Fibroblast of skin of back (primary cell): ENCODE results near the gene BRD9.
"Not testable (repeated sequence)": the region's sequence is repeated elsewhere in the genome, so short reads cannot be mapped to it uniquely, and the experiment has no call there.

ENCODE experiments used
- DNase-seq: peaks from one replicate; pipeline ENCODE4 v3.0.0-alpha.2; 2013

Gene BRD9

DNA sequence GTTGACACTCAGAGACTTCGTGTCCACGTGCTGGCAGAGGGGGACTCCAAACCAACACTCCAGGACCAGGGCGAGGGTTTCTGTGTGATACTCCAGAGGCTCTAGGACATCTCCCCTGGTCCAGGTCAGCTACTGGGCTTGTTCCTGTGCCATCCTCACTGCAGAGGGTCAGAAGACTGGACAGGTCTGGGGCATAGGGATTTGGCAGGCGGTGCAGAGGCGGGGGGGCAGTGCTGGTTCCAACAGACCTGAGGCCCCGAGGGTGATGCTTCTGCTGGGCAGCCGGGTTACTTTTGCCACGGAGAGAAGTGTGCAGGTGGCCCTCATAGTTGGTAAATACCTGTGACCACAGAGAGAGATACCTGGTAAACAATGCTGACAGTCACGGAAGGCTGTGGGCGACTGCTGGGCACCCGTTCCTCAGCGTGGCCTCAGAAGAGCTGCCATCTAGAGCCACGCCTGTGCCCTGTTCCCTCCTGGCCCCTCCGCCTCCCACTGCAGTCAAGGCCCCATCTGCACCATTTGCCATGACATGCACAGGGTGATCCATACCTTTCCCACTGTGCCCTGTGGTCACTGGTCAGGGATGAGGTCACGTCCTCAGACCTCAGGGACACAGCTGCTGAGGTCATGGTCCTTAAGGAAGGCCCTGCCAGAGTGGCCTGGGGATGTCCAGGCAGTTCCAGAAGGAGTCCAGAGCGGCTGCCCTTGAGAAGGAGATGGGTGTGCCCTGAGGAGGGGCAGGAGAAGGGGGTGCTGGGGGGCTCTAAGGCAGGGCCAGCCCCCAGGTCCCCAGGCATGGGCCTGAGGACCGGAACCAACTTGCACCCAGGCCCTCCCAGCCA is 30.1 kb upstream of the BRD9 start:
- DNase-seq: no peak

DNA sequence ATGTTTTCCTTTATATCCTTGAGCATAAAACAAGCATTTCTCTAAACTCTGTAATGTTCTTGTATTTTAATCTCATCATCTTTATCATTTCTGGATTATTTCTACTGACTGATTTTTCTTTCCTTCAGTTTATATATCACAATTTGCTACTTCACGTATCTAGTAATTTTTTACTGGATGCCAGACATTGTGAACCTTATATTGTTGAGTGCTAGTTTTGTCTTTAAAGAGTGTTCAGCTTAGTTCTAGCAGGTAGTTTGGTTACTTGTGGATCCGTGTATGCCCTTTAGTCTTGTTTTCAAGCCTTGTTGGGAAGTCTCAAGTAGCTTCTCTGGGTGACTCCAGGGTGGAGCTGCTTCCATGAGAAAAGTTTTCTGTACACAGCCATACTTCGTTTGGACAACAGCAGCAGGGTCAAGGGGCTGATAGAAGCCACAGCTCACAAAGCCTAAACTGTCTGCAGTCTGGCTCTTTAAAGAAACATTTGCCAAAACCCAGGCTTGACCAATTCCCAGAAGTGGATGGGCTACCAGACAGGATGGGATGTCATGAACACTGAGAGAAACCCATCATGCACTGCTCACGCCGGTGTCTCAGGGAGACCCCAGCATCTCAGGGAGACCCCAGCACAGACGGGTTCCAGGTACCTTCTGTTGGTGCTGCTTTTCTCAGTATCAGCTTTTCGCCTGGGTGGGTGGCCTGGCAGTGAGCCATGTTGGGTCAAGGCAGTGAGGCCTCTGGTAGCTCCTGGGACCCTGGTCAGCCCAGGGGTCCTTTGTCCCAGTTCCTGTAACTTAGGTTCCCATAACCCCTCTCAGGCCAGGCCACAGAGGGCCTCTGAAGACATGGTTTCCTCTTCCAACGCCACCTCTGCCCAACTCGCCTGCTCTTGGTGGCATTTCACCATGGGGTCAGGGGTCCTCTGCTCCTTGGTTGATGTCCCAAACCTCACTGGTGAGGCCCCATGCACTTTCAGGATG is 29.1 kb upstream of the BRD9 start:
- DNase-seq: no peak

- DNase-seq: no peak
These were observed 27.7 kb upstream of the BRD9 start for GRCh38 chr5:920321-920720.

DNA sequence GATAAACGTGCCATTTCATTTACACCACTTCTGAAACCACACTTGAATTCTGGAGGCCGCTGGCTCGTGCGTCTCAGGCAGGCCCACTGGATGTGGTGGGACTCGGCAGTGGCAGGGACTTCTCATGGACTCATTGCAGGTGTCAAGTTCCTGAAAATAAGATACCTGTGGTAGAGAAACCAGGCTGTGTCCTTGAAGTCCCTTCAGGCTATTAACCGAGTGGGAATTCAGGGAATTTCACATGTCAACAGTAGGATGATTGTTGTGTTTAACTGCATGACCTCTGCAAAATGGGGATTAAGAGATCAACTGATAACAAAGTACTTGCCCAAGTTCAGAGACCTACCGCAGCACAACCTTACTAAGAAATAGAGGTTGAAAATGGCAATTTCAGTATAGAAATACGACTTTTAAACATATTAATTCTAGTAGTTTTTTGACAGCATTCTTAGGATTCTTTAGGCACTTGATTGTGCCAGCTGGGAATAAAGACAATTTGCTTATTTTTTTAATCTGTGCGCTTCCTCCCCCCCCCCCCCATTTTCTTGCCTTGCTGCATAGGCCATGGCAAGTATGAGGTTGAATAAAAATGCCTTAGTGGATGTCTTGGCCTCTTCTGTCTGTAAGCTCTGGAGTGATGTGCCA is 26.9 kb upstream of the BRD9 start:
- no peak for DNase-seq

DNA sequence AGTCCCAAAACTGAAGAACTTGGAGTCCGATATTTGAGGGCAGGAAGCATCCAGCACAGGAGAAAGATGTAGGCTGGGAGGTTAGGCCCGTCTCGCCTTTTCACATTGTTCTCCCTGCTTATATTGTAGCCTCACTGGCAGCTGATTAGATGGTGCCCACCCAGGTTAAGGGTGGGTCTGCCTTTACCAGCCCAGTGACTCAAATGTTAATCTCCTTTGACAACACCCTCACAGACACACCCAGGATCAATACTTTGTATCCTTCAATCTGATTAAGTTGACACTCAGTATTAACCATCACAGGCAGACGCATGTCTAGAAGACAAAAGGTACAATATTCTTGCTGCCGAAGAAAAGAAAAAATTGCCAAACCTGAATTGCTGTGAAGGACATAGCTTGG is 26.1 kb upstream of the BRD9 start:
- not testable (repeated sequence) for DNase-seq

DNA sequence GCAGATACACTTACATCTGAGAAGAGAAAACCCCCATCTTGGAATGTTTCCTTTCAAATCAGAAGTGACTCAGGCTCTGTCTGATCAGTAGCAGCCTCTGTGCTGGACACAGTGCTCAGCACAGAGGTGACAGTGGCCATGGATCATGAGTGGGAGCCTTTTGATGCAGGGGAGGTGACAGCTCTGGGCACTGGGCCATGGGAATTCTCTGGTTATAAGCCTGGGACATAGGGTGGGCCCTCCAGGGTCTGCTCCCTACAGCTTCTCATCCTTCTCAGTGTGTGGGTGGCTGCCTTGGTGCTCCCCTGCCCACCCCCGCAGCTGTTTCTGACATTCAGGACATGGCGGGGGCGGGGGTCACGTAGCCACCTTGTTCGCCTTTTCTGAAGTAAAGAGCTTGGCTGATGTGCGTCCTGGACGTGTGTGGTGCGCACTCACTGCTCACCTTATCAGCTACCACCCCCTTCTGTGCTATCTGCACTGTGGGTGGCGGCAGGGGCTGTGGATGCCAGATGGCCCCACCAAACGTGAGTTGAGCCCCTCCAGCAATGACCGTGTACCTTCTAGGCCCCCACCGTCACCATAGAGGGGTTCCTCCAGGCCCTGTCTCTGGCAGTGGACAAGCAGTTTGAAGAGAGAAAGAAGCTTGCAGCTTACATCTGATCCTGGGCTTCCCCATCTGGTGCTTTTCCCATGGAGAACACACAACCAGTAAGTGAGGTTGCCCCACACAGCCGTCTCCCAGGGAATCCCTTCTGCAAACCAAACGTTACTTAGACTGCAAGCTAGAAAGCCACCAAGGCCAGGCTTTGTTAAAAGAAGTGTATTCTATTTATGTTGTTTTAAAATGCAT is 24.1 kb upstream of the BRD9 start:
- DNase-seq: no peak

DNA sequence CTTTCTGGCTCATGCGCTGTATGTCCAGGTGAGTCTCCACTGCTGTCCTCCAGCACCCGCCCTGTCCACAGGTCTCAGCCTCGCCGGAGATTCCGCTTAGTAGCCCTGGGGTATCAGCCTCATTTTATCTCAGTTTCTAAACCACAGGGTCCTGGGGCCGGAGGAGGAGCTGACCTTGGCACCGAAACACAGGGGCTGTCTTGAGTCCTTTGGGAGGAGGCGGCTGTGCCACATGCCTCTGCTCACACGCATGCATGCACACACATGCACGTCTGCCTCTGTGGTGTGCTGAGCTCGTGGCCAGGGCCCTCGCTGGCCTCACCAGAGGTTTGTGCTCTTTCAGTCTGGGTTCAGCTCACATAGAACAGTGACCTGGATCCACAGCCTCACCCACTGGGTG is 23.3 kb upstream of the BRD9 start:
- DNase-seq: no peak

- DNase-seq: not testable (repeated sequence)
These were observed 22.7 kb upstream of the BRD9 start for GRCh38 chr5:915346-915745.

GRCh38 chr5:914612-915011 is 22.0 kb upstream of the BRD9 start:
- no peak for DNase-seq

DNA sequence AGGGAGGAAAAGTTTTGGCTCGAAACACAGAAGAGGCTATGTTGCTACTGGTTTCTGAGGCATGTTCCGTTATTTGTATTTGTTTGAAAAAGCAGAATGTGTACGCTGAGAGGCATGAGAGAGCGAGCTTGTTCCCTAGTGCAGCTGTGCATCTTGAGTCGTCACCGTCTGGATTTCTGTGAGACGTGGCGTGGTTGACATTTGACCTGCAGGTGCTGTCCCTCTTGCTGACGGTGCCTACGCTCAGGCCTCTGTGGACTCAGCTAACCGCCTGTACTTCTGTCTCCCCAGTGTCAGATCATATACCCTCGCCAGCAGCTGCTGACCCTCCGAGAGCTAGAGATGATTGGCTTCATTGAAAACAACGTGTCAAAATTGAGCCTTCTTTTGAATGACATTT is 21.6 kb upstream of the BRD9 start:
- no peak for DNase-seq

GRCh38 chr5:912280-913091 is 19.9 kb upstream of the BRD9 start:
- DNase-seq: peak; percentile 89

GRCh38 chr5:911601-912000 is 19.0 kb upstream of the BRD9 start:
- peak; percentile 55 for DNase-seq

DNA sequence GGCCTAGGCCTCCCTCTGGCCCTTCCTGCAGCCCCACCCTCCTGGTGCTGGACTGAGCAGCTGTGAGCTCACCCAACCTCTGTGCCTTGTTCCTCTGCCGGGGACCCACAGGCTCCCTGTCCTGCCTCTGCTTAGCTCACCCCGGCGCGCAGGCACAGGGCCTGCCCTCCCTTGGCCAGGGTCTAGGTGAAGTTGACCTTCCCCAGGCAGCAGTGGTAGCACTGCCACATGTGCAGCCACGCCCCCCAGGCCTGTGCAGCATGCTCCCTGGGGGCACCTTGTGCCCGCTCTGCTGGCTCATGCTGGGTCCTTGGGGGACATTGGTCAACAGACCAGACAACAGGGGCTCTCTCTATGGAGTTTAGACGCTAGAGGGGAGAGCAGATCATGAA is 18.2 kb upstream of the BRD9 start:
- no peak for DNase-seq

- DNase-seq: no peak
These were observed 17.6 kb upstream of the BRD9 start for GRCh38 chr5:909994-910768.

GRCh38 chr5:909086-909485 is 16.5 kb upstream of the BRD9 start:
- DNase-seq: no peak

GRCh38 chr5:908172-908571 is 15.6 kb upstream of the BRD9 start:
- DNase-seq: no peak

DNA sequence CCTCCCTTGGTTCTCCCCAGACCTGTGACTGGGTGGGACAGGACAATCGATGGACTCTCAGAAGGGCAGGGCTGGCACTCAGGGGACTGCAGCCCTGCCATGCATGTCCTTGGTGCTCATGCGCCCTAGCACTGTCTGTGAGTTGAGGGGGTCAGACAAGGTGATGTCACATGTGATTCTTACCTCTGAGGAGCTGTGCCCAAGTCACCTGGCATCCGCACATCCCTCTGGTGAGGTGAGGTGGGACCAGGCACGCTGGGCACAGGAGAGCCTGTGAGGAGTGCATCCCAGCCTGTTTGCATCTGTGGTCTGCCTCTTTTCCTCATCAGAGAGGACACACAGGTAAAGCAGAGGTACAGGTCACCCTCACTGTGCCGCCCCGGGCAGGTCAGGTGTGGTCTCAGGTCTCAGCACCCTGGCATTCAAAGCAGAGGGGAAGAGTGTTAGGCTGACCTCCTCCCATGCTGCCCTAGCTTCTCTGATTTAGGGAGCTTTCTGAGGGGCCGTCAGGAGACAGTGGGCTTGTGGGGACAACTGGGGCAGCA is 14.8 kb upstream of the BRD9 start:
- DNase-seq: no peak

DNA sequence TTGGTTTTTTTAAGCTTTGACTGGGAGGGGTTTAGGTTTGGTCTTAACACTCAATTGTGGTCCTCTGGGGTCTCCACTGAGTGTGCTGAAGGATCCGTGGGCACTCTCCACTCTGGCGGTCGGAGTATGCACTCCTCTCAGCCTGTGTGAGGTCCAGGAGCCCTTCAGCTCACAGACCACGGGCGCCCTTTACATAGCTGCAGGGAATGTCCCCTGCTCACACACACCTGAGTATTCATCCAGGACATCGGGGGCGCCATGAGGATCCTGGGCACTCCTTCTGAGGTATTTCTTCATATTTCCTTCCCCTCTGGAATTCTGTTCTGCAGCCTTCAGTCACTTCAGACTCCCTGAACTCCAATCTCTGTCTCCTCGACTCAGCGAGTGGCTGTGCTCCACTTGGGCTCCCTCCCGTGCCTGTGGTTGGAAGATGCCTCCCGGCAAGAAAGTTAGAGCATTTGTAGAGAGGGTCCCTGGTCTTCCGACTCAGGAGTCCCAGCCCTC is 12.6 kb upstream of the BRD9 start:
- DNase-seq: no peak

GRCh38 chr5:903756-904096 is 11.1 kb upstream of the BRD9 start:
- no peak for DNase-seq
